DMS153 treated with DMSO at 0.1 percent for 48 hours (cell line): ENCODE data around the gene RPL27A.

Experiments
- DNase-seq: peaks from one replicate; lab custom pipeline; 2025; ENCODE audit not compliant: unreplicated experiment; lab: John Stamatoyannopoulos, UW

The RPL27A gene

DNA sequence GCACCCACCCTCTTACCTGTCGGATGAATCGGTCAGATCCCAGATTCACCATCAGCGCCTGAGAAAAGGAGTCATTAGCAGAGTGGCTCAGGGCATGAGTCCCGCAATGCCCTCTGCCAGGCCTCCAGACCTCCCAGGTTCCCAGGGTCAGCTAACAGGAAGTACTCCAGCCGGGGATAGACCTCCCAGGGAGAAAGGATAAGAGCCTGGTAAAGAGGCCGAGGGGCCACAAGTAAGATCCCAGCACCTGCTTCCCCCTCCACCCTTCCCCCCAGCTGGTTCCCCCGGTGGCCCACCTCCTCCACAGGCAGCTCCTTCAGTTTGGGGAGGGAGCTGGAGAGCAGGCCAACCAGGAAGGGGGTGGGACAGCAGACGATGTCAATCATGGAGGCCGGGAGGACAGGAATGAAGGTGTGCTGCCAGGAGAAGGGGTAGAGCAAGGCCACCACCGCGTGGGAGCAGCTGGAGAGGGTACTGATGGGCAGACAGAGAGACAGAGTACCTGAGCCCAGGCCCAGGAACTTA lies 16.4 kb downstream of the RPL27A start:
- no peak for DNase-seq

DNA sequence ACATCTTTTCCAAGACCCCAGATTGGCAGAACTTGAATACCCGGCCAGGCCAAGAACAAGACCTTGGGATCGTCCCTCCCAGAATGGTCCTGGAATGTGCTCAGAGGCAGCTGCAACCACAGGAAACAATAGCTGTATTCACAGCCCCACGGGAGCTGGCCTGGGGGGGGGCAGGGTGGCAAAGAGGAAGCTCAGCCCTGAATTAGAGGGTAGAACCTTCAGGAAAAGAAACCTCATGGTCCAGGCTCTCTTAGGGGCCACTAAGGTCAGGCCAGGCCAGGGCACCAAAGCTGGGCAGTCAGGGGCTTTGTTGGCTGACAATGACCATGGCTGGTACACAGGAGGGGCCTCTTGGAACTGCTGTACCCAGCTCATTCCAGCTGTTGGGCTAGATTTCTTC lies 17.3 kb downstream of the RPL27A start:
- DNase-seq: no peak

DNA sequence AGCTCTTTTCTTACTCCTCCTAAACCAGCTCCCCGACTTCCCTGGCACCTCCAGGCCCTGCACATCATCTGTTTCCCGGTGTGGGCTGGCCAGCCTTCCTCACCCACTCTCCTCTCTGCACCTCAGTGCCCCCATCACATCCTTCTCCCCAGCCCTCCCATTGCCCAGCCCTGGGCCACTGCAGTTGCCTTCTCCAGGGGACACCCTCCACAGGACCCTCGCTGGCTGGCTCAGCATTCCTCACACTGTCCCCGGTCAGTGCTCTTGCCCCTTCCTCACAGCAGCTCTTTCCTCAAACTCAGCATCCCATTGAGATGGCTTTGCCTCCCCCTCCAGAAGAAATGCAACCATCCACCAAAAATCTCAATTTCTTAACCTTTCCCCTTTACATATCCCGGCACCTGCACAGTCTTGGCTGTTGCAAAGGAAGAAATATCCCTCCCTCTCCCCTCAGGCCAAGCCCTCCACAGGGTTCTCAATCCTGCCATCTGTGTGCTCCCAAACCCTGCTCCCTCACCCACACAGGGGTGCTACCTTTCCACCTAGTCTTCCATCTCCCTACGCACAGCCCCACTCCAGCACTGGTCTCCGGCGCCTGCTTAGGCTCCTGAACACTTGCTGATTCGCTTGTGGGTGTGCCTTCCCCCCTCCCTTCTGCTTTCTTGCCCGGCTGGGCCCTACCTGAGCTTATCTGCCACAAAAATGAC lies 19.5 kb downstream of the RPL27A start:
- no peak for DNase-seq

DNA sequence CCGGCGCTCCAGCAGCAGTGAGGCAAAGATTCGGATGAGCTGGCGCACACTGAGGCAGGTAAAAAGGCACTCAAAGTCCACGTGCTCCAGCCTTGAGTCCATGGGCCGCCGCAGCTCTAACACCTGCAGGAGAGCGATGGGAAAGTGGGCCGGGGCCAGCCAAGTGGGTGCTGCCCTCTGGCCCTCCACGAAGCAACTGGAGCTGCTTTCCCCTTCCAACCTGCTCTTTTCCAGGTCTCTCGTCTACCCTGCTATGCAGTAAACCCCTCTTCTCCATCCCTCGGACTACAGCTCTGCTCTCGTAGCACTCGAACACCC lies 20.0 kb downstream of the RPL27A start:
- DNase-seq: no peak

DNA sequence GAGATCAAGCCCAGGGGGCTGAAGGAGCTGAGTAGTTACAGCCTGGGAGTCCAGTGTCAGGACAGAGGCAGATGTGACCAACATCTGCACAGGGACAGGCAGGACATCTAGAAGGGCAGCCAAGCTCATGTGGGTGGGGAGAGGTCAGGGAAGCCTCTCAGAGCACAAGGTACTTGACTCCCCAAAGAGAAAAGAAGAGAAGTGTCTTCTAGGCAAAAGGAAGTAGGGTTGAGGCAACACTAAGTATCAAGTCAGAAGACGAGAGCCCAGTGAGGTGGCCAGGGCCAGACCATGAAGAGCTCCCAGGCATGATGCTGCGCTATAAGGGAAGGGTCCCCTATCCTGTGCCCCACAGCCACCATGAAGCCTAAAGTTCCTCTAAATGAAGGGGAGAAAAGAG lies 21.5 kb downstream of the RPL27A start:
- DNase-seq: no peak

DNA sequence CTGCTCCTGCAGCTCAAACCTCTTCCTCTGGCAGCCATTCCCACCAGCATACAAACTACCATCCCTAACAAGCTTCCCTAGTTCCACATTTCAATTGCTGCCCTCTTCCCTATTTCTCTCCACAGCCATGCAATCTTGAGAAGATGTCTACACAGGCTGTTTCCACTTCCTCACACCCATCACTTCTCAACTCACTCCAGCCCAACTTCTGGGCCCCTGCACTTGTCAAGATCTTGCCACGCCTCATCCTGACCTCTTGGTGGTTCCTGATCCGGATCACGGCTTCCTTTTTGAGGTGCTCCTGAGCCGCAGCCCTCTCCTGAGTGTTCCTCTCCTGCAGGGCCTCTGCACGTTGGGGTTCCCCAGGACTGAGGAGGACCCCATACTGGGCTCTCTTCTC lies 22.6 kb downstream of the RPL27A start:
- DNase-seq: no peak

DNA sequence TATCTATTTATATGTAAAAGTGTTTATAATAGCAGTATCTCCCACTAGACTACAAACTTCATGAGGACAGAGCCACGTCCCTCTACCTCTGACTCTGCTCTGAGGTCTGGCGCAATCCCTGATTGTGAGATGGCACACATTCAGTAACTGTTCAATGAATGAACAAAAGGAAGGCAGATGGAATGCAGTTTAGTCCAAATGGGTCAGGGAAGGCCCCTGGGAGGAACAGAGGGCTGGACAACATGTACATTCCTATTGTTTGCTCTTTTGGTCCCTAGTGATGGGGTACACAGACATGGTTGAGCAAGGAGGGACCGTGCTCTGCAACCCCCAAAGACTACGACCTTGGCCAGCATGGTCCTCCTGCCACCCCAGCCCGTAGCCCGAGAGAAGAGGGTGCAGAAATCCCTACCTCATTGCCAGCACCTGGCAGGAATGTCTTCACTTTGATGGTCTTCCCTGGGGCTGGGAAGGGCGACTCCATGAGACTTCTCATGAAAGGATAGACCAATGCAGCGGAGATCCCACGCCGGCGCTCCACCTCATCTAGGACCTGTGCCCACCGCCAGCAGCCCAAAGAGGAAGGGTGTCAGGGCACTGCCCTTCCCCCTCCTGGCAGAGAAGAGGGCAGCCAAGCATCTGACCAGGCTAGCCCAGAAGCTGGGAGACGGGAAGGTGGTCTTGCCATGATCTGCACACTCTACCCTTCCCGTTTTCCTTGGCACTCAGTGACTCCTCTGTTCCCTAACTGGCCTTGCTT lies 24.3 kb downstream of the RPL27A start:
- no peak for DNase-seq

DNA sequence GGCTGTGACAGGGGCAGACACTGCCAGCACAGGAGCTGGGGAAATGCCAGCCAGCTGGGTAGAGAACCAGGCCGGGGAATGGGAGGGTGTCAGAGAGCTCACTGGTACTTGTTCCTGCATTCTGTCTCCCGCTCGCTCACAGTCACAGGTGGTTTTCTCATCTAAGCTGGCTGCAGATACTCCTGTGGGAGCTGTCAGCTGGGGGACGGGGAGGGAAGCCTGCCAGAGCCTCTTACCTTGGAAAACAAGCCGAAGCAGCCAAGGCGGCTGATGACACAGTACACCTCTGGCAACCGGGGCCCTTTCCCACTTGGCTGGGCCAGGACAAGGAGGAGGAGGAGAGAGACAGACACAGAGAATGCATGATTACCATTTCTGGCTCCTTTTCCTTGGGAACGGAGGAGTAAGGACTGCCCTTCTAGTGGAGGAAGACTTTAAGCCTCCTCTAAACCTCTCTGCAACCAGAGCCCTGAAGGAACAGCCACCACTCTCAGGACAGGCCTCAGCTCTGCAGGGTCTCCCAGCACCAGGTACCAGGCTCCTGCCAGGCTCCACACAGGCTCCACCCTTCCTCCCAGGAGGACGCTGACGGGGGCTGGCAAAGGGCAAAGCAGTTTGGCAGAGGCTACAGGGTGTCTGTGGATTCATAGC lies 25.1 kb downstream of the RPL27A start:
- DNase-seq: no peak

DNA sequence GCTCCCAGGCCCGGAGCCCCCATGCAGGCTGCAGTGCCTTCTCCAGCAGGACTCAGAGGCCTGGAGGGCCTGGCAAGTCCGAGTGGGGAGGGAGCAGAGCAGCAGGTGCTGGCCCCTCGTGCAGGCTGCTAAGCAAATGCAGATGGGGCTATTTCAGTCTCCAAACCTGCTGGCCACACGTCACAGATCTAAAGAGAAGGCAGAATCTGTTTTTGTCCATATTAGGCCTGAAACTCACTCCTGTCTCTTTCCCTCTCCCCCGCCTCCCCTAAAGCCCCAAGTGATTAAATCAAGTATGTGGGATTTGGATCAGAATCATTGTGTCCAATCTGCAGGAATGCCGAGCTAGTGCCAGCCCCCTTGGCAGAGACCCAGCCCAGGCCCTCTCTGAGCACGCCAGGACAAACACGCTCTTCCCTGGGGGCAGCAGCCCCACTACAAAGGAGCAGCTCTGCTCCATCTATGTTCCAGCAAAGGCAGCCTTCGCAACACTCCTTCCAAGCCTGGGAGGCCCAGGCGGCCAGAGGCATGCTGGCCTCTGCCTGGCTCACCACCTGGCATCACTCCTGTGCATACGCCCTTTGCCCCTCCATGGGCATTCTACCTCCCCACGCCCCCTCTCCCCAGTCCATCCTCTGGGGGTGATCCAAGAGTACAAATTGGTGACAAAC lies 26.5 kb downstream of the RPL27A start:
- no peak for DNase-seq

DNA sequence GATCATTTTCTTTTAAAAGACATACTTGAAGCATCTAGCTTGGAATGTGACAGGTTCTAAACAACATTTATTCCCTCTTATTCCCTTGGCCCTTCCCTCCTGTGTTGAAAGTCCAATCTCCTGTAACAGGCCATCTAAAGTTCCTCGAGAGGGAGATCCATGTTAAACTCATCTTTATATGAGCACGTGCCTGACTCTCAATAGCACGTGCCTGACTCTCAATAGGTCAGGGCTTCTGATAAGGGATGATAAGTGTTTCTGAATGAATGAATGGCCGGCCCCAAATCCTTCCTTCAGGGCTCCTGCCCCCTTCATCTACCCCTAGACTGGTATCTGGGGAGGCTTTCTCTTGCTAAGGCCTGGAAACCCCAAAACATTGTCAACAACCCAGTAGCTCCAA lies 27.2 kb downstream of the RPL27A start:
- DNase-seq: no peak

DNA sequence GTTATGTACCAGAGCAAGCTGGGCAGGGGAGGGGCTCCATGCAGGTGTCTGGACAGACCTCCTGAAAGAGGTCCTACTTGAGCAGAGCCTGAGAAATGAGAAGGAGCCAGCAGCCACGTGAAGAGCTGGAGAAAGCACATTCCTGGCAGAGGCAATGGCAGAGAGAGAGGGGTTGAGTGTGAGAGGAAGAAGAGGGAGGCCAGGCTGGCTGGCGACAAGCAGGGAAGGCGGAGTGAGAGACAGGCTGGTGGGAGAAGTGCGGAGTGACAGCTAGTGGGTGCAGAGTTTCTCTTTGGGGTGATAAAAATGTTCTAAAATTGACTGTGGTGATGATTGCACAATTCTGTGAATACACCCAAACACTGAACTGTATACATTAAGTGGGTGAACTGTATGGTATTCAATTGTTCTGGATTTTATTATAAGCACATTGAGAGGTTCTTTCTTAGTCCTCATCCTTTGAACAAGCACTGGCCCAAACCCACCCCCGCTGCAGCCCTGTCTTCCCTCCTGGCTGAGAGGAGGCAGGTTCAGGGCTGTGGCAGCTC lies 29.4 kb downstream of the RPL27A start:
- DNase-seq: no peak

DNA sequence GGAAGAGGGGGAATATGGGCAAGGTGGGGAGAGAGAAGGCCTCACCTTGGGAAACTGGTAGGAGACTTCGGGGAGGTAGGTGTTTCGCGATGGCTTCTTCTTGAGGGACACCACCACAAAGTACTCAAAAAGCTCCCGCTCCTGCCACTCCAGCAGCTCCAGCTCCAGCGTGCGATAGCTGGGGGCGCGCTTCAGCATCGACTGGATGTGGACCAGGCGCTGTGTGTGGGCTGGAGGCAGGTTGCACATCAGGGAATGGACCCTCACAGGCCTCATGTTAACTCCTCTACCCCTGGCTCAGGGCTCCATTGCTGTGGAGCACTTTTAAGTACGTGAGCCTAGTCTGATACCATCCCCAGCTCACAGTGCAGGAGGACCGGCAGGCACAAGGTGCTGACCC lies 29.9 kb downstream of the RPL27A start:
- no peak for DNase-seq

DNA sequence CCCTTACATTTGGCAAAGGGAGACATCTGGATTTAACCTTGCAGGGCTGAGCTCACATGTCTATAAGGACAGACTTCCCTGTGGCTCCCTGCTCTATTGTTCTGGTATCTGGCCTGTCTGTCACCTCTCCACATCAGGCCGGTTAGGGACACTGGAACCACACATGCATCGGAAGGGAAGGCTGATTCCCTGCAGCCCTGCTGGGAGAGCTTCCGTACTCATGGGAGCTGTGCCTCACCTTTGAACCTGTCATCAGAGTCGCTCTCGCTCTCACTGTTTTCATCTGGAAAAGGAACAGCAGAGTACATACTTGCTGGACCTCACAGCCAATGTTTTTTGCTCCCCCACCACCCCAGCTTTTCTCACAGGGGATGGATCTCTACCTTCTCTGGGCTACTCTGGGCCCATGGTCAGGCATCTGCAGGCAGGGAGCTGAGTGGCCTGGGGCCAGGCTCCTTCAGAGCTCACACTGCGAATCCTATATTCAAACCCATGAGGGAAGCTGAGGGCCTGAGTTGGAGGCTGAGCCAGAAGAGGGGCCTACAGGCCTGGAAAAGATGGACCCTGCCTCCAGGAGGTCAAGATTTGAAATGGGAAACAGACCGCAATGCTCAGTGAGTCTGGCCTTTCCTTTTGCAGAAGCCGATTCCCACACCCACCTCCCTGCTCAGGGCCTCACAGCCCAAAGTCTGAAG lies 31.3 kb downstream of the RPL27A start:
- no peak for DNase-seq

DNA sequence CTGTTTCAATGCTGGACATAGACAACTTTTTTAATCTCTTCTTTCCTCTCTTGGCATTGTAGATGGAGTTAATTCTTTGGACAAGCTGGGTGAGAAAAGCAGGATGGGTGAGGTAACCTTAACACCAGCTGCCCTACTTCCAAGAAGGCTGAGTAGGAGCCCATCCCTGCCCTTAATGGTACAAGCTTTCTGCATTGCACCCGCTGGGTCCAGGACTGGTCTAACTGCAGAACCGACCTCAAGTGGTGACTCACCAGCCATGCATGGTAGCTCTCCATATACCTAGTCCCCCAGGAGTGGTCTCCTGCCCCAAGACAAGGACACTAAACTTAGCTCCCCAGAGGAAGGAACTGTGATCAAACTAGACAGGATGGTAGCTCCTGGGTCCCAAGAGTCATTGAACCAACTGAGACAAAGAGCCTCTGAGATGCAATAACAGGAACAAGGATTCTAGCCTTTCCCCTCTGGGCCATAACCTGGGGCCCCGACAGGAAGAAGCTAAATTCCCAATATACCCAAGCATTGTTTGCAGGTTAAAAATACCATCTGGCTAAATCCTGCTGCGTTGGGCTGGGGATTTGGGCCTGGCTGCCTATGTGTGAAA lies 32.1 kb downstream of the RPL27A start:
- no peak for DNase-seq

DNA sequence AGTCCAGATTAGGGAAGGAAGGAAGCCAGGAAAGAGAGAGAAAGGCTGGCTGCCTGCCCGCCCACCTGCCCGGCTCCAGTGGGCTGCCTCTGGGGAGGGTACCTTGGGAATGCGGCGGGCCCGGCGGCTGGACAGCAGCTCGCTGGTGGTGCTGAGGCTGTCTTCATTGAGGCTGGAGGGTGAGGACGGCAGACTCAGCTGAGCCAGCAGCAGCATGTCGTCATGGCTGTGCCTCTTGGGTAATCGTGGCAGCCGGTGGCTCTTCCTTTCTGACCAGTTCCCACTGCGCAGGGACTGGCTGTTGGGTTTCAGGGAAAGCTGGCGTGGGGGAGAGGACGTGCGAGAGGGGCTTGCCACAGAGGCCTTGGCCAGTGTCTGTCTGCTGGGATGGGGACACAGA lies 32.9 kb downstream of the RPL27A start:
- DNase-seq: no peak

DNA sequence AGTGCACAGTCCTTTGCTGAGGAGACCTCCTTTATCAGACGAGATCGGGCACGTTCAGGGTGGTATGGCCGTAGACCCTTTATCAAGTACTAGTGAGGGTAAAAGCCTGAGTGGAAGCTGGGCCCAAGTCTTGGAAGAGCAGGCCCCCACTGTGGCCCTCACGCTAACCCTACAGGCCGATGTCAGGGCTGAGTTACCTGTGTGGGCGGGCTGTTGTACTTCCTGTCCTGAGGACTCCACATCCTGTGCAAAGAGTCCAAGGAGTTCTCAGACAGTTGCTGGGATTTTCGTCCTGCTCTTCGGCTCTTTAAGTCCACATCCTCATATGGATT lies 34.9 kb downstream of the RPL27A start:
- DNase-seq: no peak

DNA sequence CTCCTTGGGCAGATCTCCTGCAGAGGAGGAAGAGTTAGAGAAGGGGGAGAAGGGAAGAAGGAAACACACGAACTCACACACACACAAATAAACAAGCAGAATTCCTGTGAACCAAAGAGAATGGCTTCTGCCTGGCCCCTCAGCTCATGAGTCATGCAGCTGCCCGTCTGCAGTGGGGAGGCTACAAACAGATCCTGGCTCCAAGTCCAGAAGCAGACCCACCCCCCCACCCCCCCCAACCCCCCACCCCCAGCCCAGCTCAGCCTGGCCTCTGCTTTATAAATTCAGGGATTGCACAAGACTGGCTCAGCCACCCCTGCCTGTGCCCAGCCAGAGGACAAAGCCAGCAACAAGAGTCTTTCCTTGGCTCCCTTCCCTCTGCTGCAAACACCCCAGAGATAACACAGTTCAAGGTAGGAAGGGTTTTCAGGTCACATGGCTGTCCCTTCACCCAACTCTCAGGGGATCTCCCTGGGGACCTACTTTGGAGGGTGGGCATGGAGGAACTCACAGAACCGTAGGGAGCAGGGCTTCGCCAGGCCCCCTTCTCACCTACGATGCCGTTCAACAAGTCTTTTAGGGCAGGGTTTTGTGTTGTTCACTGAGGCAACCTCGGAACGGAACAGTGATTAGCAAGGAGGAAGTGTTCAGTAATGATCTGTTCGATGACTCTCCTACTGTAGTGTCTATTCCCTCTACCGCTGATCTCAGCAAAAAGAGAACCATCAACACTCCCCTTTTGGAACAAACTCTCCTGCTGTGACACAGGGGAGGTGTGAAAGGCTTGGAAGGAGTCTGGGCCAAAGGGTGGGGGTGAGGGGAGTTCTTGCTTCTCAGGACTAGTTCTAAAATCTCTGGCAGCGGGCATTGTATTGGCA lies 35.5 kb downstream of the RPL27A start:
- DNase-seq: no peak

DNA sequence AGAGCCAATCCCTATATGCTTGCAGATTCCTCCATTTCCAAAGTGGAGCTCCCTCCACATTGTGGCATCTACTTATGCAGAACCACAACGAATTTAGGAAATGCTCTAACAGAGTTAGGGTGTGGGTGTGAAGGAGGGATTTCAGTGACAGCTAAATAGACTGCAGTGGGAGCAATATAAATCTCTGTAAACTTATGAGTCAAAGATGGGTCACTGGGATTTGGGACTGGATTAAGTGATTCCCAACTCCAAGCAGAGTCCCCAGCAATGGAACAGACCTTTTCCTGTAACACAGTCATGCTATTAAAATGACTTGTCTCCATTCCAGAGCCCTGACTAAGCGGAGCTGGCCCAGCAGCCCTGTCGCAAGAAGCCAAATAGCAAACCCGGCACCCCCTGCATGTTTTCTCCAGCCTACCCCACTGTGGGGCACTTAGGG lies 36.6 kb downstream of the RPL27A start:
- DNase-seq: no peak

DNA sequence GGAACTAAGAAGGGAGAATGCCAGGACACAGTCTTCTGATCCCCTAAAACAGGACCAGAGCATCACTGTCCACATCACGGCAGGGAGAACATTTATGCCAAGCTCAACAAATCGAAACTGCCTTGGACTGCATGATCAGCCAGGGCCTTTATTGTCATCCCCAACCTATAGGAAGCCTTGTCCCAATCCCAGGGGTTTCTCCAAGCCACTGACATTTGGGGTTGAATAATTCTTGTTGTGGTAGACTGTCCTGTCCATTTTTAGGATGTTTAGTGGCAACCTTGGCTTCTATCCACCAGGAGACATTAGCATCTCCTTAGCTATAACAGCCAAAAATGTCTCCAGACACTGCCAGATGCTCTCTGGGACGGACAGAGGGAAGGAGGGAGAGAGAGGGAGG lies 37.1 kb downstream of the RPL27A start:
- no peak for DNase-seq
